Vagina (tissue), 2 donors: ENCODE data around the gene RABEP2. TPM values are rescaled to one million over a fixed set of nuclear protein-coding genes. Genes with fewer than 3 reads are reported as not detected.

Experiments
- DNase-seq, 2 donors: peaks; one replicate each; pipeline ENCODE4 v3.0.0-alpha.2; 2017; ENCODE audit errors: extremely low spot score in 2 of 2
- H3K27ac ChIP-seq: fragments of 200-600 bp; sonication (generic); one replicate; pipeline ENCODE4 v1.5.1; 2019
- H3K27me3 ChIP-seq: fragments of 200-600 bp; sonication (generic); one replicate; pipeline ENCODE4 v1.5.1; 2019
- H3K36me3 ChIP-seq, 2 donors: fragments of 200-600 bp; sonication (generic); one replicate each; pipeline ENCODE4 v1.5.1; 2017 to 2019
- H3K4me1 ChIP-seq: fragments of 200-600 bp; sonication (generic); one replicate; pipeline ENCODE4 v1.5.1; 2019
- H3K4me3 ChIP-seq, 2 donors: fragments of 200-600 bp; sonication (generic); 1 replicate in 1 of 2; 2 replicates in 1 of 2; pipeline ENCODE4 v1.5.1; 2016 to 2019
- H3K9me3 ChIP-seq: fragments of 200-600 bp; sonication (generic); one replicate; pipeline ENCODE4 v1.5.1; 2019
- POLR2A ChIP-seq, 2 donors: fragments of 450-650 bp; IDR thresholded peaks; one replicate each; pipeline ENCODE4 v1.6.1; 2017; ENCODE audit warnings: antibody characterized with exemption in 2 of 2, mild to moderate bottlenecking in 2 of 2, moderate library complexity in 2 of 2
- POLR2AphosphoS5 ChIP-seq, 2 donors: sonication (generic); formaldehyde crosslinking; IDR thresholded peaks; one replicate each; pipeline ENCODE4 v1.9.0; 2017; ENCODE audit warnings: antibody characterized with exemption in 2 of 2, mild to moderate bottlenecking in 2 of 2, low read depth in 1 of 2; ENCODE audit not compliant: insufficient read depth in 1 of 2
- intact Hi-C: fragments of 100-400 bp; cut with DNase I; formaldehyde crosslinking; loops from one replicate; pipeline ENCODE4 v1.15.1; 2023
- small RNA-seq: library from RNA; depleted of rRNA; stranded (forward); fragments of <200 nt; gene quantifications from one replicate; pipeline ENCODE3, GENCODE V24; 2016
- total RNA-seq: library from RNA; depleted of rRNA; stranded (reverse); fragments of >200 nt; gene quantifications from one replicate; pipeline ENCODE4 v1.2.3, GENCODE V29; 2016
- TF ChIP-seq, protein P1 (sequence below), 3 experiments: fragments of 450-650 bp in 2 of 3; fragments of 200-600 bp in 1 of 3; sonication (generic) in 1 of 3; IDR thresholded peaks; one replicate each; pipeline ENCODE4 v1.5.1; 2017 to 2019; ENCODE audit warnings: antibody characterized with exemption in 3 of 3, mild to moderate bottlenecking in 2 of 3, moderate library complexity in 2 of 3

Gene RABEP2
- total RNA-seq, 1 donor from 2014 or later: 44.7 TPM

DNA sequence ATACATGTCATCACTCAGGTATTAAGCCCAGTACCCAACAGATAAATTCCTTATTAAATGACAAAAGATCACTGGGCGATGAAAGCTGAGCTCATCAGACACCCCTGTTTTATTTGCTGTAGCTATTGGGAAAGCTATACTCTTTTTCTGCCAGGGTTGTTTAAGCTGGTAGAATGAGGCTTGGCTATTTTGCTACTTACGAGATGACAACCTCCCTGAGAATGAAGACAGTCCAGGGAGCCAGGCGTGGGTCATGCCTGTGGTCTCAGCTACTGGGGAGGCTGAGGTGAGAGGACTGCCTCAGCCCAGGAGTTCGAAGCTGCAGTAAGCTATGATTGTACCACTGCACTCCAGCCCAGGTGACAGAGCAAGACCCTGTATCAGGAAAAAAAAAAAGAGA is 65.7 kb downstream of the RABEP2 start:
- intact Hi-C loops: no loop called here

DNA sequence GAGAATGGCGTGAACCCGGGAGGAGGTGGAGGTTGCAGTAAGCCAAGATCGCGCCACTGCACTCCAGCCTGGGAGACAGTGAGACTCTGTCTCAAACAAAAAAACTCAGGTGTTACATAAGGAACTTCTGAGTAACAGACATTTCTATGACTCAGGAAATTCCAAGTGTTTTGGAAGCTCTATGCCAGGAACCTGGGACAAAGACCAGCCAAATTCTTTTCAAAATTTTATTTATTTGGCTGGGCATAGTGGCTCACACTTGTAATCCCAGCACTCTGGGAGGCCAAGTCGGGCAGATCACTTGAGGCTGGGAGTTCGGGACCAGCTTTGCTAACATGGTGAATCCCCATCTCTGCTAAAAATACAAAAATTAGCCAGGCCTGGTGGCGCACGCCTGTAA is 66.6 kb downstream of the RABEP2 start:
- TF ChIP-seq POLR2A (IDR thresholded peaks at IDR 0.05): no peak
- H3K36me3 ChIP-seq: no peaks in the 10 kb centered on the region
- intact Hi-C loops: no loop called here
- no peak overlapping the region for H3K4me3 ChIP-seq
- peaks cover 11% of the 10 kb centered on the region for H3K4me1 ChIP-seq
- H3K27ac ChIP-seq: no peak overlapping the region
- H3K9me3 ChIP-seq: no peaks in the 10 kb centered on the region
- no peak for DNase-seq
- H3K27me3 ChIP-seq: no peaks in the 10 kb centered on the region

More for the DNA sequence above, 65.7 kb downstream of the RABEP2 start:
- Histone ChIP-seq H3K9me3 (no peaks in the 10 kb centered on the region), H3K4me1 (peaks cover 15% of the 10 kb centered on the region), H3K27ac (no peak overlapping the region), H3K27me3 (no peaks in the 10 kb centered on the region), H3K36me3 (no peaks in the 10 kb centered on the region), H3K4me3 (no peak overlapping the region)
- TF ChIP-seq POLR2A (IDR thresholded peaks at IDR 0.05) (no peak), POLR2AphosphoS5 (IDR thresholded peaks at IDR 0.05; ENCODE audit: insufficient read depth in 1 of 2, low read depth in 1 of 2) (no peak)
- TF ChIP-seq, protein P1, sequence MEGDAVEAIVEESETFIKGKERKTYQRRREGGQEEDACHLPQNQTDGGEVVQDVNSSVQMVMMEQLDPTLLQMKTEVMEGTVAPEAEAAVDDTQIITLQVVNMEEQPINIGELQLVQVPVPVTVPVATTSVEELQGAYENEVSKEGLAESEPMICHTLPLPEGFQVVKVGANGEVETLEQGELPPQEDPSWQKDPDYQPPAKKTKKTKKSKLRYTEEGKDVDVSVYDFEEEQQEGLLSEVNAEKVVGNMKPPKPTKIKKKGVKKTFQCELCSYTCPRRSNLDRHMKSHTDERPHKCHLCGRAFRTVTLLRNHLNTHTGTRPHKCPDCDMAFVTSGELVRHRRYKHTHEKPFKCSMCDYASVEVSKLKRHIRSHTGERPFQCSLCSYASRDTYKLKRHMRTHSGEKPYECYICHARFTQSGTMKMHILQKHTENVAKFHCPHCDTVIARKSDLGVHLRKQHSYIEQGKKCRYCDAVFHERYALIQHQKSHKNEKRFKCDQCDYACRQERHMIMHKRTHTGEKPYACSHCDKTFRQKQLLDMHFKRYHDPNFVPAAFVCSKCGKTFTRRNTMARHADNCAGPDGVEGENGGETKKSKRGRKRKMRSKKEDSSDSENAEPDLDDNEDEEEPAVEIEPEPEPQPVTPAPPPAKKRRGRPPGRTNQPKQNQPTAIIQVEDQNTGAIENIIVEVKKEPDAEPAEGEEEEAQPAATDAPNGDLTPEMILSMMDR (IDR thresholded peaks at IDR 0.05): no peak
- no peak for DNase-seq

Small RNA genes lying within 50 kb of the gene (small RNA-seq; reads per million reads assigned to genes)
- not detected for gene RF00416

Other genes starting within 250 kb of the RABEP2 start
- gene EIF3C, start 213.8 kb downstream of the RABEP2 start, total RNA-seq: 347 TPM
- gene NPIPB9, start 173.5 kb downstream of the RABEP2 start, total RNA-seq: not detected
- gene ATXN2L, start 102.2 kb downstream of the RABEP2 start, total RNA-seq: 76.4 TPM
- 91.6 TPM for gene TUFM, start 78.9 kb downstream of the RABEP2 start, total RNA-seq
- 28.7 TPM for gene SH2B1, start 61.4 kb downstream of the RABEP2 start, total RNA-seq
- gene ATP2A1, start 46.8 kb downstream of the RABEP2 start, total RNA-seq: not detected
- gene CD19, start 6.7 kb upstream of the RABEP2 start, total RNA-seq: not detected
- gene NFATC2IP, start 25.7 kb upstream of the RABEP2 start, total RNA-seq: 26.0 TPM
- gene SPNS1, start 49.5 kb upstream of the RABEP2 start, total RNA-seq: 29.0 TPM
- gene LAT, start 59.8 kb upstream of the RABEP2 start, total RNA-seq: 4.7 TPM